MCF 10A (cell line): ENCODE measurements around the gene CPXM1. TPM values are rescaled to one million over a fixed set of nuclear protein-coding genes. Genes with fewer than 3 reads are reported as not detected.

Experiments used
- BruUV-seq: library from RNA; stranded (reverse); fragments of 400-500 nt; replicated peaks from 2 replicates; lab custom pipeline; 2021; lab: Mats Ljungman, UMichigan
- CTCF ChIA-PET: fragments of 300-600 bp; sonication (Branson Sonifier 250); formaldehyde crosslinking; extraction: SDS; loops from one replicate; lab custom pipeline; 2021; ENCODE audit warnings: antibody characterized with exemption, inconsistent platforms; lab: Yijun Ruan, JAX
- POLR2A ChIA-PET: fragments of 300-600, 350-650 bp; sonication (Branson Sonifier 250); formaldehyde crosslinking; extraction: SDS; loops from one replicate; lab custom pipeline; 2020; ENCODE audit warnings: antibody characterized with exemption, inconsistent platforms; lab: Yijun Ruan, JAX
- DNase-seq: peaks from one replicate; pipeline ENCODE4 v3.0.0-alpha.2; 2018; ENCODE audit not compliant: unreplicated experiment
- H3K27ac Mint-ChIP-seq: one replicate; pipeline ENCODE4 v1.8.0; 2022; ENCODE audit warnings: mild to moderate bottlenecking, low read depth, mixed read lengths; ENCODE audit not compliant: unreplicated experiment
- H3K27me3 Mint-ChIP-seq: one replicate; pipeline ENCODE4 v1.8.0; 2022; ENCODE audit warnings: mixed read lengths; ENCODE audit not compliant: insufficient read depth, unreplicated experiment
- H3K36me3 Mint-ChIP-seq: one replicate; pipeline ENCODE4 v1.8.0; 2022; ENCODE audit warnings: mild to moderate bottlenecking, moderate library complexity, mixed read lengths; ENCODE audit not compliant: insufficient read depth, unreplicated experiment
- H3K4me1 Mint-ChIP-seq: one replicate; pipeline ENCODE4 v1.8.0; 2022; ENCODE audit warnings: mixed read lengths; ENCODE audit not compliant: insufficient read depth, unreplicated experiment
- H3K4me3 Mint-ChIP-seq: one replicate; pipeline ENCODE4 v1.8.0; 2022; ENCODE audit warnings: mild to moderate bottlenecking, moderate library complexity, mixed read lengths; ENCODE audit not compliant: unreplicated experiment
- H3K9me3 Mint-ChIP-seq: one replicate; pipeline ENCODE4 v1.8.0; 2022; ENCODE audit warnings: mixed read lengths; ENCODE audit not compliant: unreplicated experiment
- intact Hi-C: fragments of 100-400 bp; cut with micrococcal nuclease; formaldehyde crosslinking; loops from 2 replicates; pipeline ENCODE4 v1.14.1; 2022
- total RNA-seq: library from RNA; stranded (reverse); gene quantifications from 2 replicates; pipeline ENCODE4 v1.2.3, GENCODE V29; 2022
- TF ChIP-seq, protein P1 (sequence below): fragments of 200-600 bp; IDR thresholded peaks from one replicate; pipeline ENCODE4 v1.8.0; 2022; ENCODE audit warnings: antibody characterized with exemption, mild to moderate bottlenecking; ENCODE audit not compliant: unreplicated experiment

CPXM1 gene
- total RNA-seq, 1 experiment from 2014 or later = not detected

DNA sequence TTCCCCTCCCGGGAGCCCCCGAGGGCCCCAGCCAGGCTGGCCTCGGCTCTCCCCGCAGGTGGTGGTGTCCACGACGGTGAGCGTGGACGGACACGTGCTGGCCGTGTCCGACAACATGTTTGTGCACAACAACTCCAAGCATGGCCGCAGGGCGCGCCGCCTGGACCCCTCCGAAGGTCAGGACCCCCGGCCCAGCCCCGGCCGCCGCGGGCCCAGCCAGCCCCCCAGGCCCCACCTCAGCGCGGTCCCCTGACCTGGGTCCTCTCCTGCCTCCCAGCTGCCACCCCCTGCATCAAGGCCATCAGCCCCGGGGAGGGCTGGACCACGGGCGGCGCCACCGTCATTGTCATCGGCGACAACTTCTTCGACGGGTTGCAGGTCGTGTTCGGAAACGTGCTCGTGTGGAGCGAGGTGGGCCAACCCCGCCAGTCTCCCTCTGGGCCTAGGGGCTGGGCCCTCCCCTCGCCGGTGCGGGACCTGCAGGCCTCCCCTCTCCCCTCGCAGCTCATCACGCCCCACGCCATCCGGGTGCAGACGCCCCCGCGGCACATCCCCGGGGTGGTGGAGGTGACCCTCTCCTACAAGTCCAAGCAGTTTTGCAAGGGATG lies 51.0 kb downstream of the CPXM1 start:
- no peak for DNase-seq
- H3K9me3 Mint-ChIP-seq = no peaks in the 10 kb centered on the region
- no peak overlapping the region for H3K27ac Mint-ChIP-seq
- intact Hi-C loops = no loop called here
- H3K4me3 Mint-ChIP-seq = no peak overlapping the region
- no TSS peak for BruUV-seq
- no peaks in the 10 kb centered on the region for H3K36me3 Mint-ChIP-seq
- CTCF ChIA-PET = no interaction called here
- H3K27me3 Mint-ChIP-seq = peaks cover 37% of the 10 kb centered on the region
- TF ChIP-seq, protein P1, sequence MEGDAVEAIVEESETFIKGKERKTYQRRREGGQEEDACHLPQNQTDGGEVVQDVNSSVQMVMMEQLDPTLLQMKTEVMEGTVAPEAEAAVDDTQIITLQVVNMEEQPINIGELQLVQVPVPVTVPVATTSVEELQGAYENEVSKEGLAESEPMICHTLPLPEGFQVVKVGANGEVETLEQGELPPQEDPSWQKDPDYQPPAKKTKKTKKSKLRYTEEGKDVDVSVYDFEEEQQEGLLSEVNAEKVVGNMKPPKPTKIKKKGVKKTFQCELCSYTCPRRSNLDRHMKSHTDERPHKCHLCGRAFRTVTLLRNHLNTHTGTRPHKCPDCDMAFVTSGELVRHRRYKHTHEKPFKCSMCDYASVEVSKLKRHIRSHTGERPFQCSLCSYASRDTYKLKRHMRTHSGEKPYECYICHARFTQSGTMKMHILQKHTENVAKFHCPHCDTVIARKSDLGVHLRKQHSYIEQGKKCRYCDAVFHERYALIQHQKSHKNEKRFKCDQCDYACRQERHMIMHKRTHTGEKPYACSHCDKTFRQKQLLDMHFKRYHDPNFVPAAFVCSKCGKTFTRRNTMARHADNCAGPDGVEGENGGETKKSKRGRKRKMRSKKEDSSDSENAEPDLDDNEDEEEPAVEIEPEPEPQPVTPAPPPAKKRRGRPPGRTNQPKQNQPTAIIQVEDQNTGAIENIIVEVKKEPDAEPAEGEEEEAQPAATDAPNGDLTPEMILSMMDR = no peak
- H3K4me1 Mint-ChIP-seq = peaks cover 6% of the 10 kb centered on the region
- POLR2A ChIA-PET = no interaction called here

DNA sequence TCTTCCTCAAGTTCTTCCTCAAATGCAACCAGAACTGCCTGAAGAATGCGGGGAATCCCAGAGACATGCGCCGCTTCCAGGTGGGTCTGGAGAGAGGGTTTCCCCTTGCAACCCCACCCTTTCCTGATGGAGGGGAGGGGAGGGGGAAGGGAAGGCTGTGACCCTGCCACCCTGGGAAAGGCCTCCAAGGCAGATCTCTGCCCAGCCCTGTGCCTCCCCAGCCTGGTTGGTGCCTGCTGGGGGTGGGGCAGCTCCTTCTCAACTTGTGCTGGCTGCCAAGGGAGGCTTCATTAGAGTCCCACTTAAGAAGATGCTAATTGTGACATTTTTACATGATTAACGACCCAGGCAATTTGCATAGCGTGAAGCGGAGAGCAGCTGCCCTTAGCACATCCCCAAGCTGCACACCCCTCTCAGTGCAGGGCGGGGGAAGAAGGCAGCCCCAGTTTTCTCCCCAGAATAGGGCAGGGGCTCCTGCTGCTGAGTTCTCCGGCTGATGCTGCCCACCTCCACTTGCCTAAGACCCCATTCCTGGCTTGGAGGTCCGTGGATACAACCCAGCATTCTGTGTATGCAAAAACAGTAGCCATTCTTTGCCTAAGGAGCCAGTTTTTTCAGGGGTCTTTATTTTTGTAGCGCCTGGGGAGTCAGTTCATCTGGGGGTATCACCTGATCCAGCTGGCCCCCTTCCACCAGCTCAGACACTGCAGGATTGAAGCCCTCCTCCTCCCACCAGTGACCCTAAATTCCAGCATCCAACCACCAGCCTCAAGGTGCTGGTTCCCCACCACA lies 51.7 kb downstream of the CPXM1 start:
- TF ChIP-seq, protein P1 = no peak
- H3K27ac Mint-ChIP-seq = no peak overlapping the region
- intact Hi-C loops = no loop called here
- no TSS peak for BruUV-seq
- CTCF ChIA-PET = no interaction called here
- POLR2A ChIA-PET = no interaction called here
- H3K36me3 Mint-ChIP-seq = no peaks in the 10 kb centered on the region
- no peak overlapping the region for H3K4me3 Mint-ChIP-seq
- H3K27me3 Mint-ChIP-seq = peaks cover 30% of the 10 kb centered on the region
- no peaks in the 10 kb centered on the region for H3K9me3 Mint-ChIP-seq
- DNase-seq = no peak
- H3K4me1 Mint-ChIP-seq = peaks cover 6% of the 10 kb centered on the region

DNA sequence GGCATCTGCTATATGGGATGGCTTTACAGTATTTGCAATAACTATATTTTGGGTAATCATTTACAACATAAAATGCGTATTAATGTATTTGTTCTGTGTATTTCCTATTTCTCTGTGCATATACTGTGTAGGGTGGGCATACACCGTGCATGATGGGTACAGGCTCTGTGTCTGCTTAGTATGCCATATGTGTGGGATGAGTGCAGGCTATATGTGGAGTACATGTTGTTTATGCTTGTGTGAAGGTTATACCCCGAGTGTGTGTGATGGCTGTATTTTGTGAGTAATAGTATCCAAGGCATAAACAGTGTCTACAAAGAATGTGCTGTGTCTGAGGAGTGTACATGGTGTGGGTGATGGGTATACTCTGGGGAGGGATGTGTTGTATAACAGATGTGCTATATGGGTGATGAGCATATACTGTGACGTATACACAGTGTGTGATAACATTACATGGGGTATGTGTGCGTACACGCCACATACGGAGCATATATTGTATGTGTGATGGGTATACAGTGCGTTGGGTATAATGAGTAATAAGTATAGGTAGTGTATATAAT lies 52.7 kb downstream of the CPXM1 start:
- Mint-ChIP-seq H3K27me3 (peaks cover 28% of the 10 kb centered on the region), H3K4me3 (no peak overlapping the region), H3K36me3 (no peaks in the 10 kb centered on the region), H3K27ac (no peak overlapping the region), H3K4me1 (peaks cover 6% of the 10 kb centered on the region), H3K9me3 (no peaks in the 10 kb centered on the region)
- TF ChIP-seq, protein P1 = no peak
- no peak for DNase-seq
- ChIA-PET POLR2A (no interaction called here), CTCF (interaction anchor here (0.6 kb wide), 1 partner anchor 29 kb away, joined by 3 read pairs; no protein-coding TSS in a partner anchor)
- intact Hi-C loops = no loop called here
- no TSS peak for BruUV-seq

DNA sequence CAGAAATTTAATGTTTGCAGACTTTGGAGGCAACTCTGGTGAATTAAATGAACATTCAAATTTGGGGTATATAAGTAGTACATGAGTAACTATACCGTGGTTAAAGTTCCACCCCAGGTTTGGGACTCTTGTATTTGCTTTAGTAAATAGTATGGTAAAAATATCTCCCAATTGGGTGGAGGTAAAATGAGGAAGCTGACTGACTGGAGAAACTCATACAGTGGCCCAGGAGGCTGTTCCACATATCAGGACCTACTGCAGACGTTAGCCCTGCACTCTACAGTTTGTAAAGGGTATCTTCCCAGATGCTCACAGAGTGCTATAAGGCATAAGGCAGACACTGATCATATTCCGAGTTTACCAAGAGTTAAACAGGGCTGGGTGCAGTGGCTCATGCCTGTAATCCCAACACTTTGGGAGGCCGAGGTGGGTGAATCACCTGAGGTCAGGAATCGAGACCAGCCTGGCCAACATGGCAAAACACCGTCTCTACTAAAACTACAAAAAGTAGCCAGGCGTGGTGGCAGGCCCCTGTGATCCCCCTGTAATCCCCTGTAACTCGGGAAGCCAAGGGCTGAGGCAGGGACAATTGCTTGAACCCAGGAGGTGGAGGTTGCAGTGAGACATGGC lies 53.7 kb downstream of the CPXM1 start:
- H3K27ac Mint-ChIP-seq = no peak overlapping the region
- H3K9me3 Mint-ChIP-seq = no peaks in the 10 kb centered on the region
- intact Hi-C loops = no loop called here
- peaks cover 6% of the 10 kb centered on the region for H3K4me1 Mint-ChIP-seq
- peaks cover 36% of the 10 kb centered on the region for H3K27me3 Mint-ChIP-seq
- ChIA-PET POLR2A (no interaction called here), CTCF (interaction anchor here (0.6 kb wide), 1 partner anchor 28 kb away, joined by 3 read pairs; no protein-coding TSS in a partner anchor)
- no TSS peak for BruUV-seq
- no peak overlapping the region for H3K4me3 Mint-ChIP-seq
- TF ChIP-seq, protein P1 = no peak
- no peaks in the 10 kb centered on the region for H3K36me3 Mint-ChIP-seq
- no peak for DNase-seq
